HK-2 (cell line): ENCODE data around the gene CASZ1.

Source experiments
- DNase-seq: peaks from one replicate; pipeline ENCODE4 v3.0.0-alpha.2; 2018; ENCODE audit not compliant: unreplicated experiment

Gene CASZ1

DNA sequence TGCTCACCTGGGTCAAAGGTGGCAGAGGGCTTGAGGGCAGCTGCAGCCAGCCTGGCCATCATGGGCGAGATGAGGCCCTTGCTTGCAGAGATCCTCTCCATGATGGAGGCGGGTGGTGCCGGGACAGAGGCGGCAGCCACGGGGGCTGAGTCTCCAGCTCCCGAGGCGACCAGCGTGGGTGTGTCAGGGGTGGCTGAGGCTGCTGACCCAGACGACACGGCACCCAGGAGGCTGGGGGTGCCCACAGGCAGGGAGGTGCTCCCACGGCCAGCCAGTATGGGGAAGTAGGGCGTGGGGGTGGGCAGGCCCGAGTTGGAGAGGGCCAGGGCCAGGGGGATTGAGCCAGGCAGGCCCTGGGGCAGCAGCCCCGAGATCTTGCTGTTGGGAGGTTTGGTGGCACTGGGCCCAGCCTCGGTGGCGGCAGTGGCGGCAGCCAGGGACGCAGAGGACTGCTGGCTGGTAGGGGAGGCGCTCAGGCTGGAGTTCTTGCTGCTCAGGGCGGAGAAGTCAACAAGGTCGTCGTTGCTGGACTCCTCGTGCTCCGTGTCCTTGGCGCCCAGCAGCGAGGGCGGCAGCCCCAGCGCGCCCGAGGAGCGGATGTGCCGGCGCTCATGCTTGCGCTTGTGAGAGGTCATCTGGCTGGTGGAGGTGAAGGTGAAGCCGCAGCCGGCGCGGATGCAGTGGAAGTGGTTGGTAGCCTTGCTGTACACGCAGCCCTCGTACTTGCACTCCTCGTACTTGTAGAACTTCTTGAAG is 142.9 kb downstream of the CASZ1 start:
- no peak for DNase-seq

DNA sequence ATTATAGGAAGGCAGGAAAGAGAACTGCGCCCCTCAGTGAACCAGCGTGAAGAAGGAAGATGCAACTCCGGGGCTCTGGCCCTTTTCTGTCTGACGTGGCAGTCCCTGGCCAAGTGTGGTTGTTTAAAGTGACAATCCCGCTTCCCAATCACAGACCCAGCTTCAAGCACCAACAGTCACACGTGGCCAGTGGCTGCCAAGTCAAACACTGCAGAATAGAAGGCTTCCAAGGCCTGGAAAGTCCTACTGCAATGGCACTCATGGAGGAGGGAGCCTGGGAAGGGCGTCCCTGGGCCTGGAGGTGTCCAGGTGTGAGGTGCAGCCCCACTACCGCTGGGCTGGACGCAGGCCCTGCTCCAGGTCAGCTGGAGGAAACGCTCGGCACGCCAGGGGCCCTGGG is 143.8 kb downstream of the CASZ1 start:
- DNase-seq: no peak

- no peak for DNase-seq
Measured at GRCh38 chr1:10651793-10652192, 144.7 kb downstream of the CASZ1 start.

DNA sequence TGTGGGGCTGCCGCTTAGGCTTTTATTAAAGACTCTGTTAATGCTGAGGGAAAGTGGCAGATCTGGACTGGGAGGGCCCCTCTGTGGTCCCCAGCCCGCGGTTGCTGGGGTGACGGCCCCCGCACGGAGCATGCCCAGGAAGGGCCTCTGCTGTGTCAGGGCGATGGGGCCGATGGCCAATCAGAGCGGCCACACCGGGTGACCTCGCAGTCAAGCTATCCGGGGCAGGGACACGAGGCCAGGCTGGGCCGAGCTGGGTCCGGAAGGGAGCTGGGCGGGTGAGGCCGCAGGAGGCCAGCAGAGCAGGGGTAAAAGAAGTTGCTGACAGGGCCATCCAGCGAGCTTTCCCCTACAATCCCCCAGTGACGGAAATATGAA is 145.1 kb downstream of the CASZ1 start:
- DNase-seq: no peak

DNA sequence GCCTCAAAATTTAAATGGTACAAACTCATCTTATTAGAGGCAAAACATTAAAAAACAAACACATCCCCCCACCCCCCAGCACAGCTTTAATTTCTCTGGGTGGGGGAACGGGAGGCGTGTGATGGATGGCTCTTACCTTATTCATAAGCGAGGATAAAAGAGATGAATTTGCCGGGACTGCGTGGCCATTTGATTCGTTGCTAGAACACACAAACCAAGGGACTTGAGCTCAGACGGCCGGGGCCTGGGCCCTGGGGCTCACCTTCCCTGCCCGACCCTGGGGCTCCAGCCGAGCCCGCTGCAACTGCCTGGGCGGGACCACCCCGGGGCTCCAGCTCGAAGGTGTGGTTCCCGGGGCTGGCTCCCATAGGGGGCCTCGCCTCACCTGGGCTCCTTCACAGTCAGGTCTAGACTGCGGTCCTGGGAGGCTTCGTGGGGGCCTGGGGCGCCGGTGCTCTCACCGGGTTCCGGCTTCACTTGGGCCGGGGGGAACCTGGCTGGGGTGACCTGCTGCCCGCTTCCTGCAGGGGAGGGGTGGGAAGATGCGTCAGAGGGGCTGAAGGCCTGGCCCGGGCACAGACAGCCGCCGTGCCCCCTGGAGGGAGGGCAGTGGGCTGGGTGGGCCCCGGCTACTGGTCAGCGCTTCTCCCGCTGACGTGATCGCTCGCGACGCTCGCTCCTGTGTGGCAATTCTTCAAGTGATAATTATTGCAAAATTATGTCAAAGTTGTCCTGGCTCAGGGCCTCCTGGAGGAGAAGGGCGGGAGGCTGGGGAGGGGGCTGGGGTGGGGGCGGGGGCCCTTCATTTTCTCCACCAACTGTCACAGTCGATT is 145.7 kb downstream of the CASZ1 start:
- DNase-seq: no peak

- DNase-seq: no peak
Measured at GRCh38 chr1:10649517-10650201, 146.8 kb downstream of the CASZ1 start.

- no peak for DNase-seq
Measured at GRCh38 chr1:10648689-10649516, 147.5 kb downstream of the CASZ1 start.

- DNase-seq: no peak
Measured at GRCh38 chr1:10647414-10648170, 148.9 kb downstream of the CASZ1 start.

DNA sequence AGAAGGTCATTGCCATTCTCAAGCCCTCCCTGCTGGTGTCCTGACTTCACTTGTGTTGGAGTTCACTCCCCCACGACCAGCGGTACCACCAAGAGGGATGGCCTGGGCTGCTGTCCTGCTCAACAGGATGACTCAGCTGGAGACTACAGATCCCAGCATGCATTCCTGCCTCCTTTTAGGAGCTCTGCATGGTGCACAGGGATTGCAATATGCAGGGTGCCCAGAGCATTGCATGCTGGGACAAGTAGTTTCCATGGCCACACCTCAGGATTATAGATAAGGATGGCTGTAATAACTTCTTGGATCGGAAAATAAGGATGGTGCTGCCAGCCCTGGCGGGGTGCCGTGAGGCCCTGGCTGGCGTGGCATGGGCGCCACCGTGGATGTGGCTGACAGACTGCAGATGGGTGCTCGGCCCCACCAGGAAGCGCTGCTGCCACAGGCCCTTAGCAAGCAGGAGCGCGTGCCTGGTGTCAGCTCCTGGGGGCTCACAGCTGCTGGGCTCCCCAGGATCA is 150.0 kb downstream of the CASZ1 start:
- no peak for DNase-seq

DNA sequence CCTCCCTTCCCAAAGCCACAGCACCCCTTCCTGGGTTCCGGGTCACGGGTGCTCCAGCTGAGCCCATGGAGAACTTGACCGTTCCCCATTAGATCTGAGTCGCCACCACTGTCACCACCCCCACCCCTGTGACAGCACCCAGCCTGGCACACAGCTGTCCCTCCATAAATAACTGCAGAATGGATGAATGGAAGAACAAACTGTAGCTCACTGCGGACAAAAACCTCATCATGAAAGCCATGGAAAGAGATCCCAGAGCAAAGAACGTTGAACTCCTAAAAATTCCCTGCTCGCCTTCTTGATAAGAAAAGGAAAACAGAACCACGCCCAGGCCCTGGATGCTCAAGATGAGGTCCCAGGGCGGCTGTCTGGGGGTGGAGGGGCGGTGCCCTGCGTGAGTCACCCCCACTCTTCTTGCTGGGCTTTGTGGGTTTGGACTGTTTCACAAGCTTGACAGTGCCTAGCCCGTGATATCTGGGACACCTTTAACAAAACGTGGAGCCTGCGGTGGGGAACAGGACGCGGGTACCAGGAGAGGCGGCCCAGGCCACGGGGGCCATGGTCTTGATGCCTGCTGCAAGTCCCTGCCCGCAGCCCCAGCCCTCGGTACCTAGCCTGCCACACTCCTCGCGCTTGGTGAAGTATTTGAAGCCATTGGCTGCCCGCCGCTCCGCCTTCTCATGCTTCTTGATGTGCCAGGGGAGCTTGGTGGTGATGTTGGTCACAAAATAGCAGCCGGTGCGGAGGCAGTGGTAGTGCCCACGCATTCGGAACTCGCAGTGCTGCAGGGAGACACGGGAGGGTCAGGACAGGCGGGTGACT is 151.9 kb downstream of the CASZ1 start:
- DNase-seq: no peak

DNA sequence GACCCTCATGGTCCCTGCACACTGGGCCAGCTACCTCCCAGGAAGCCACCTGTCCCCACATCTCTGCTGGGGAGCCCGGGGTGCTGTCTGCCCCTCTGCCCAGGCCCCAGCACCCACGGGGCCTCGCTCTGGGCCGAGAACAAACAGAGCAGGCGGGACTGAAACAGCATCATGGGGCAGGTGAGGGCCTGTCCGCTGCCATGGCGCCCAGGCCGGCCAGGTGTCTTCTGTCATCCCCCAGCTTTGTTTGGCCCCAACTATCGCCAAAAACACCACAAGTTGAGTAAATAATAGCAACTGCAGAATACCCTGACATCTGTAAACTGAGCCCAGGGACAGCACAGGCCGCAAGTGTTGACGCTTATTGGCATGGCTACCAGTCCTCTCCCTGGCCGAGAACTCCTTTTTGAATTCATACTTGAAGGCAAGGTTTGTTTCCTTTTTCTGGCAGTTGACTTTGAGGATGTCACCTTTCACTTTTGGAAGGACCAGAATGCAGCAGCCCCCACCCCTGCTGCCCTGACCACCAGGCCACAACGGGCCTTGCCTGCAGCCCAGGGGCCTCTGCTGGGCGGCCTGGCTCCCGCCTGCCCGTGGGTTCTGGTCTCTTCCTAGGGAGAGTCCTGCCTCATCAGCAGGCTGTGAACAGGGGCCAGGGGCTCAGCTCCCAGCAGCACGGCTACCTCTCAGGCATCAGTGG is 152.7 kb downstream of the CASZ1 start:
- no peak for DNase-seq

GRCh38 chr1:10642403-10643080 is 153.9 kb downstream of the CASZ1 start:
- DNase-seq: no peak

GRCh38 chr1:10641976-10642375 is 154.5 kb downstream of the CASZ1 start:
- DNase-seq: no peak

DNA sequence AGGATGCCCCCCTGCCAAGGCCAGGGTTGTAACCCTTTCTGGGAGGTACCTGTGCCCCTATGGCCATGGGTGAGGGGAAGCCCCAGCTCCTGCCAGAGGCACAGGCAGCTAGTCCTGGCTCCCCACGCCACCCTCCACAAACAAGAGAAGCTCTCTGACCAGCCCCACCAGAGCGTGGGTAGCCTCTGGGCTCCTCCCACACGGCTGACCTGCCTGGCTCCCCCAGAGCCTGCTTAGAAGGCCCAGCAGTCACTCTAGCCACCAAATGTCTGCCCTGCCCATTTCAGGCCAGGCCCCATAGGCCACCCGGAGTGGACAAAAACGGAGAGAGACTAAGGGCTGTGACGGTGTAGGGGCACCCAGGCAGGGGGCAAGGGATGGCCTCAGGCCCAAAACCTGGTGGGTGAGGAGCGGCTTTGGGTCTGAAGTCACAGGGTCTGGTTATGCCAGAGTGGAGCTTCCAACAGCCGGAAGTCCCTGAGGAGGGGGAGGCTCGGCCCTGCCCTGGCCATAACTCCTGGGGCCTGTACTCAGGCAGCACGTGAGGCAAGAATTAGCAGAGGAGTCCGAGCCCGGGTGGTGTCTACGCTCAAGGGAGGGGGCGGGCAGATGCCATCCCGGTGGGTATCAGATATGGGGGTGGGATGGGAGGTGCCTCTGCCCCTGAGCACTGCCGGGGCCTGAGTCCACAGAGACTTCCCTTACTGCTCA is 155.4 kb downstream of the CASZ1 start:
- DNase-seq: no peak

DNA sequence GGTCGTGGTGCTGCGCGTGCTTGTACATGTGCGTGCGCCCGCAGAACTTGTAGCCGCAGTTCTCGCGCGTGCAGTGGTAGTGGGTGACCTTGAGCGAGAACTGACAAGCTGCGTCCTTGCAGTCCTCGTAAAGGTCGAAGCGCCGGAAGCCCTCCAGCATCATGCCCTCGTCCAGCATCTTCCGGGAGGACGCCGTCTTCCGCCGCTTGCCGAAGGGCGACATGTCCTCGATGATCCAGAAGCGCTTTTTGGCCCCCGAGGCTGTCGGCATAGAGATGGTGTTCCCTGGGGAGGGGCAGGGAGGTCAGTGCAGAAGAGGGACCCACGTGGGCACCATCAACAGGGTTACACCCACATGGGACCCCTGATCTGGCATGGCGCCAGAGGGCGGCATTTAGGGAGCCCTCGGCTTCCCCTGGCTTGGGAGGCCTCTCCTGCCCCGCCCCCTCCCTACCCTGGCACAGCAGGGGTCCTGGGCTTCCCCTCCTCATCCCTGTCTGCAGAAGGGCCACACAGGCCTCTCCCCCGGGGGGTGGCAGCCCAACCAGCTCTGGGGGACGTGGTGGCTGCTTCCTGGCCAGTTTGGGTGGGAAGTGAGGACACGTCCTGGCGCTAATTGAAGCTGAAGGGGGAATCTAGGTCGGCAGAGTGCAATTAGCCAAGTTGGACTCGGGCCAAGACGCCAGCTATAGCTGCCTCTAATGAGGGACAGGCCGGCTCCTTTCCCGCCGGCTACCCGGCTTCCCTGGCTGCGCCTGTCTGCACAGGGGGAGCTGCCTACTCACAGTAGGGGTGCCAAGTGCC is 156.5 kb downstream of the CASZ1 start:
- DNase-seq: no peak

DNA sequence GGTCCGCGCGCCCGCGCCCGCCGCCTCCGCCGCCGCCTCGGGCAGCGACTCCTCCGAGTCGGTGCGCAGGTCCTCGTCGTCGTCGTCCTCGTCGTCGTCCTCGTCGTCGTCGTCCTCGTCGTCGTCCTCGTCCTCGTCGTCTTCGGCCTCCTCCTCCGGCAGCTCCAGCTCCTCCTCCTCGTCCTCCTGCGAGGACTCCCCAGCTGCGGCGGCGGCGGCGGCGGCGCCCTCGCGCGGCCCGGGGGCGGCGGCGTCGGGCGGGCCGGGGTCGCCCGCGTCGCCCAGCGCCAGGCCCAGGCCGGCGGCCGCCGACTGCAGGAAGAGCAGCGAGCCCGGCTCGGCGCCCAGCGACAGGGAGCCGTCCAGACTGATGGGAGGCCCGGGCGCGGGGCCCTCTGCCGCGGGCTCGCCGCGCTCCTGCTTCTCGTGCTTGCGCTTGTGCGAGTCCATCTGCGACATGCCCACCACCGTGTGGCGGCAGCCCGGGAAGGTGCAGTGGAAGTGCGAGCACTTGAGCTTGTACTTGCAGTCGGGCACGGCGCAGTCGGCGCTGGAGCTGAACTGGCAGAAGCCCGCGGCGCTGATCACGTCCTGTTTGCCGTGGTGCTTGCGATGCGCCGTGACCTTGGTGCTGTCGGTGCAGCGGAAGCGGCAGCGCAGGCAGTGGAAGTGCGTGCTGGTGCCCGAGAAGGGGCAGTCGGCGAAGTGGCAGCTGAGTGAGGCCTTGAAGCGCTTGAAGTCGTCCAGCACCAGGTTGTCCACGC is 157.3 kb downstream of the CASZ1 start:
- DNase-seq: no peak
